HG03575 (cell line): Measurements from ENCODE around the gene RBM26.
"Not testable (repeated sequence)": the region's sequence is repeated elsewhere in the genome, so short reads cannot be mapped to it uniquely, and the experiment has no call there.

Experiments used
- ATAC-seq: cut with Tn5 transposase; IDR thresholded peaks from one replicate; pipeline ENCODE4 v1.9.1; 2021; ENCODE audit not compliant: unreplicated experiment, insufficient number of reproducible peaks, low FRiP score; ENCODE audit errors: extremely low read depth

The RBM26 gene

GRCh38 chr13:79290595-79291244 lies 115.3 kb downstream of the RBM26 start:
- no peak for ATAC-seq

- no peak for ATAC-seq
These were observed 116.5 kb downstream of the RBM26 start for GRCh38 chr13:79289571-79289970.

GRCh38 chr13:79287939-79288795 lies 117.9 kb downstream of the RBM26 start:
- no peak for ATAC-seq

- no peak for ATAC-seq
These were observed 120.9 kb downstream of the RBM26 start for GRCh38 chr13:79285159-79285558.

GRCh38 chr13:79283742-79284141 lies 122.3 kb downstream of the RBM26 start:
- no peak for ATAC-seq

GRCh38 chr13:79282976-79283375 lies 123.1 kb downstream of the RBM26 start:
- no peak for ATAC-seq

GRCh38 chr13:79282508-79282907 lies 123.5 kb downstream of the RBM26 start:
- no peak for ATAC-seq

- no peak for ATAC-seq
These were observed 124.7 kb downstream of the RBM26 start for GRCh38 chr13:79281339-79281747.

GRCh38 chr13:79279735-79280134 lies 126.3 kb downstream of the RBM26 start:
- not testable (repeated sequence) for ATAC-seq

- ATAC-seq = no peak
These were observed 133.0 kb downstream of the RBM26 start for GRCh38 chr13:79273045-79273444.

- ATAC-seq = no peak
These were observed 134.4 kb downstream of the RBM26 start for GRCh38 chr13:79271616-79272015.

- ATAC-seq = no peak
These were observed 135.2 kb downstream of the RBM26 start for GRCh38 chr13:79270859-79271258.
